H1 (cell line): ENCODE results near the gene AKT1. TPM values are rescaled to one million over a fixed set of nuclear protein-coding genes. Genes with fewer than 3 reads are reported as not detected.

Source experiments
- CTCF ChIA-PET: fragments of 300-600 bp; sonication (Branson Sonifier 250); formaldehyde crosslinking; loops from one replicate; lab custom pipeline; 2021; ENCODE audit not compliant: partially characterized antibody; lab: Charles Lee
- POLR2A ChIA-PET: fragments of 300-600 bp; sonication (Branson Sonifier 250); formaldehyde crosslinking; loops from one replicate; lab custom pipeline; 2021; ENCODE audit warnings: inconsistent platforms; ENCODE audit not compliant: partially characterized antibody; lab: Charles Lee
- DNase-seq, 2 experiments: peaks; one replicate each; pipeline versions ENCODE4 v3.0.0 to v3.0.0-alpha.2; 2010 to 2022; ENCODE audit warnings: low spot score in 2 of 2, low read depth in 1 of 2, mixed read lengths in 1 of 2
- FAIRE-seq: peaks from 2 replicates; lab custom pipeline; 2011; peaks lifted over from hg19 to GRCh38; lab: Jason Lieb, UNC
- H2AFZ ChIP-seq: 2 replicates; pipeline ENCODE4 v1.8.1; 2012; ENCODE audit warnings: low read length, inconsistent platforms
- H2AK5ac ChIP-seq: 2 replicates; pipeline ENCODE4 v1.6.1; 2013; ENCODE audit warnings: low read depth, low read length
- H2BK120ac ChIP-seq: replicated peaks from 2 replicates; pipeline ENCODE3; 2013; ENCODE audit warnings: low read depth, low read length, inconsistent platforms
- H2BK12ac ChIP-seq: 2 replicates; pipeline ENCODE4 v1.6.1; 2013; ENCODE audit warnings: low read depth, low read length
- H2BK15ac ChIP-seq: 2 replicates; pipeline ENCODE4 v1.6.1; 2013; ENCODE audit warnings: low read length
- H2BK20ac ChIP-seq: 2 replicates; pipeline ENCODE4 v1.6.1; 2013; ENCODE audit warnings: low read length
- H2BK5ac ChIP-seq: 2 replicates; pipeline ENCODE4 v1.6.1; 2013; ENCODE audit warnings: low read depth, low read length
- H3K14ac ChIP-seq: 2 replicates; pipeline ENCODE4 v1.6.1; 2013; ENCODE audit warnings: inconsistent platforms; ENCODE audit not compliant: insufficient read length
- H3K18ac ChIP-seq: 2 replicates; pipeline ENCODE4 v1.6.1; 2013; ENCODE audit warnings: low read length; ENCODE audit errors: extremely low read depth
- H3K23ac ChIP-seq: 2 replicates; pipeline ENCODE4 v1.6.1; 2013; ENCODE audit warnings: inconsistent platforms; ENCODE audit not compliant: insufficient read length
- H3K23me2 ChIP-seq: 2 replicates; pipeline ENCODE4 v1.6.1; 2013; ENCODE audit warnings: low read depth, low read length
- H3K27ac ChIP-seq: 2 replicates; pipeline ENCODE4 v1.6.1; 2011; ENCODE audit warnings: low read depth, low read length, inconsistent platforms
- H3K27me3 ChIP-seq, 4 experiments: replicated peaks in 1 of 4; 1 replicate in 1 of 4; 2 replicates in 3 of 4; pipeline versions ENCODE4 v1.6.1 to v1.8.1; 2011 to 2013; ENCODE audit warnings: low read length in 3 of 4, mild to moderate bottlenecking in 3 of 4, inconsistent platforms in 2 of 4, mixed read lengths in 2 of 4, moderate library complexity in 1 of 4; ENCODE audit not compliant: control insufficient read depth in 3 of 4, insufficient read depth in 3 of 4; ENCODE audit errors: extremely low read depth in 1 of 4
- H3K36me3 ChIP-seq, 4 experiments: 2 replicates each; pipeline versions ENCODE4 v1.6.1 to v1.8.1; 2011 to 2013; ENCODE audit warnings: mild to moderate bottlenecking in 4 of 4, low read length in 3 of 4, moderate library complexity in 2 of 4, control low read depth in 1 of 4, inconsistent platforms in 1 of 4; ENCODE audit not compliant: insufficient read depth in 4 of 4, control insufficient read depth in 2 of 4
- H3K4ac ChIP-seq: replicated peaks from 2 replicates; pipeline ENCODE3; 2013; ENCODE audit warnings: low read length, low read depth, mixed read lengths, inconsistent platforms; ENCODE audit not compliant: insufficient read length
- H3K4me1 ChIP-seq, 4 experiments: replicated peaks in 1 of 4; 1 replicate in 1 of 4; 2 replicates in 3 of 4; pipeline versions ENCODE4 v1.6.1 to v1.8.1; 2011 to 2013; ENCODE audit warnings: low read length in 3 of 4, inconsistent platforms in 2 of 4, mixed read lengths in 1 of 4; ENCODE audit not compliant: insufficient read depth in 4 of 4, control insufficient read depth in 3 of 4
- H3K4me2 ChIP-seq, 2 experiments: 2 replicates each; pipeline versions ENCODE4 v1.6.1 to v1.8.1; 2011 to 2013; ENCODE audit warnings: low read depth in 2 of 2, low read length in 2 of 2, control low read depth in 1 of 2, inconsistent platforms in 1 of 2, mild to moderate bottlenecking in 1 of 2; ENCODE audit not compliant: insufficient read depth in 1 of 2
- H3K4me3 ChIP-seq, 4 experiments: fragments of 200-600, 300-600 bp in 1 of 4; sonication (generic), shearing (Covaris generic), sonication (Bioruptor Twin) in 1 of 4; 2 replicates each; pipeline versions ENCODE4 v1.5.1 to v1.8.1; 2011 to 2016; ENCODE audit warnings: low read length in 4 of 4, low read depth in 3 of 4, control low read depth in 2 of 4, inconsistent platforms in 2 of 4, mild to moderate bottlenecking in 2 of 4, mixed read lengths in 1 of 4, moderate library complexity in 1 of 4; ENCODE audit not compliant: insufficient read depth in 2 of 4; ENCODE audit errors: extremely low read depth in 1 of 4
- H3K56ac ChIP-seq: replicated peaks from 2 replicates; pipeline ENCODE3; 2013; ENCODE audit warnings: low read depth, mild to moderate bottlenecking, mixed read lengths, low read length, inconsistent platforms; ENCODE audit not compliant: insufficient read length
- H3K79me1 ChIP-seq: 2 replicates; pipeline ENCODE4 v1.6.1; 2013; ENCODE audit warnings: low read depth, low read length, control low read depth
- H3K79me2 ChIP-seq, 2 experiments: 2 replicates each; pipeline versions ENCODE4 v1.6.1 to v1.8.1; 2012 to 2013; ENCODE audit warnings: low read length in 2 of 2, mild to moderate bottlenecking in 2 of 2, inconsistent platforms in 1 of 2; ENCODE audit not compliant: insufficient read depth in 2 of 2, control insufficient read depth in 1 of 2
- H3K9ac ChIP-seq, 4 experiments: replicated peaks in 1 of 4; 1 replicate in 1 of 4; 2 replicates in 3 of 4; pipeline versions ENCODE4 v1.6.1 to v1.8.1; 2011 to 2013; ENCODE audit warnings: low read depth in 3 of 4, low read length in 3 of 4, control low read depth in 2 of 4, mild to moderate bottlenecking in 2 of 4, moderate library complexity in 2 of 4, inconsistent platforms in 1 of 4; ENCODE audit errors: extremely low read depth in 1 of 4
- H3K9me3 ChIP-seq, 2 experiments: 2 replicates each; pipeline versions ENCODE4 v1.6.1 to v1.8.1; 2012 to 2013; ENCODE audit warnings: mild to moderate bottlenecking in 2 of 2, moderate library complexity in 2 of 2, control low read depth in 1 of 2, inconsistent platforms in 1 of 2, low read depth in 1 of 2, low read length in 1 of 2, mixed read lengths in 1 of 2; ENCODE audit not compliant: insufficient read depth in 2 of 2
- H4K20me1 ChIP-seq, 2 experiments: replicated peaks in 1 of 2; 2 replicates each; pipeline versions ENCODE3 to v1.8.1; 2011 to 2013; ENCODE audit warnings: inconsistent platforms in 2 of 2, low read length in 2 of 2, mild to moderate bottlenecking in 1 of 2; ENCODE audit not compliant: insufficient read depth in 2 of 2, control insufficient read depth in 1 of 2
- H4K5ac ChIP-seq: 2 replicates; pipeline ENCODE4 v1.6.1; 2013; ENCODE audit warnings: low read length, low read depth, mixed read lengths, inconsistent platforms; ENCODE audit not compliant: insufficient read length
- H4K8ac ChIP-seq: 2 replicates; pipeline ENCODE4 v1.8.0; 2013; ENCODE audit warnings: mild to moderate bottlenecking, moderate library complexity, low read length, inconsistent platforms; ENCODE audit not compliant: insufficient read depth; ENCODE audit errors: extremely low read depth
- H4K91ac ChIP-seq: replicated peaks from 2 replicates; pipeline ENCODE3; 2013; ENCODE audit warnings: low read length, mixed read lengths, inconsistent platforms; ENCODE audit not compliant: insufficient read length
- CHD1 ChIP-seq: IDR thresholded peaks from 2 replicates; pipeline ENCODE4 v1.6.1; 2012; ENCODE audit warnings: low read depth, low read length, improper control_type of control experiment
- EGR1 ChIP-seq: IDR thresholded peaks from 2 replicates; pipeline ENCODE4 v1.6.1; 2011; ENCODE audit warnings: low read depth, low read length, borderline replicate concordance
- NRF1 ChIP-seq: IDR thresholded peaks from 2 replicates; pipeline ENCODE4 v1.6.1; 2011; ENCODE audit warnings: mild to moderate bottlenecking, low read depth, low read length, improper control_type of control experiment
- POU5F1 ChIP-seq: IDR thresholded peaks from 2 replicates; pipeline ENCODE4 v1.6.1; 2011; ENCODE audit warnings: low read depth, mild to moderate bottlenecking, low read length, moderate library complexity
- SP4 ChIP-seq: IDR thresholded peaks from 2 replicates; pipeline ENCODE4 v1.6.1; 2012; ENCODE audit warnings: low read length, inconsistent platforms
- TBP ChIP-seq: IDR thresholded peaks from 2 replicates; pipeline ENCODE4 v1.6.1; 2011; ENCODE audit warnings: low read depth, low read length, improper control_type of control experiment
- WGBS, 2 experiments: shearing (Covaris generic) in 1 of 2; methylation state at CpG; one replicate each; pipeline versions ENCODE4 v1.1.6 to v1.1.7; 2013 to 2015; ENCODE audit warnings: low lambda C conversion rate in 2 of 2, mixed read lengths in 2 of 2, inconsistent platforms in 1 of 2, low coverage in 1 of 2, missing lambda C conversion rate in 1 of 2; ENCODE audit not compliant: insufficient replicate concordance in 2 of 2, insufficient coverage in 1 of 2, insufficient read length in 1 of 2; ENCODE audit errors: extremely low coverage in 1 of 2, missing lambda C conversion rate in 1 of 2; 5-methylcytosine and 5-hydroxymethylcytosine counted together
- polyA plus RNA-seq, 7 experiments: library from polyadenylated mRNA; depleted of rRNA in 3 of 7; stranded (reverse) in 5 of 7; unstranded in 2 of 7; fragments of >200 nt in 5 of 7; fragments of 200-250 nt in 2 of 7; gene quantifications; 1 replicate in 5 of 7; 2 replicates in 1 of 7; 4 replicates in 1 of 7; pipeline versions ENCODE4 v1.2.1 to v1.2.3, GENCODE V29; 2011 to 2013; ENCODE audit warnings: missing spikeins in 2 of 7, mixed read lengths in 2 of 7
- total RNA-seq: library from RNA; stranded (reverse); fragmentation: NEBNext Ultra II Directional; extraction: Animal tissue kit (Norgen Biotek cat#: 25700); gene quantifications from 2 replicates; pipeline ENCODE4 v1.2.1, GENCODE V29; 2021

AKT1 gene
- total and polyA plus RNA-seq, 2 of the 8 experiments (the other 6 are each of a cell fraction or from before 2014, with no cell fraction given): 68.1 to 71.5 TPM

DNA sequence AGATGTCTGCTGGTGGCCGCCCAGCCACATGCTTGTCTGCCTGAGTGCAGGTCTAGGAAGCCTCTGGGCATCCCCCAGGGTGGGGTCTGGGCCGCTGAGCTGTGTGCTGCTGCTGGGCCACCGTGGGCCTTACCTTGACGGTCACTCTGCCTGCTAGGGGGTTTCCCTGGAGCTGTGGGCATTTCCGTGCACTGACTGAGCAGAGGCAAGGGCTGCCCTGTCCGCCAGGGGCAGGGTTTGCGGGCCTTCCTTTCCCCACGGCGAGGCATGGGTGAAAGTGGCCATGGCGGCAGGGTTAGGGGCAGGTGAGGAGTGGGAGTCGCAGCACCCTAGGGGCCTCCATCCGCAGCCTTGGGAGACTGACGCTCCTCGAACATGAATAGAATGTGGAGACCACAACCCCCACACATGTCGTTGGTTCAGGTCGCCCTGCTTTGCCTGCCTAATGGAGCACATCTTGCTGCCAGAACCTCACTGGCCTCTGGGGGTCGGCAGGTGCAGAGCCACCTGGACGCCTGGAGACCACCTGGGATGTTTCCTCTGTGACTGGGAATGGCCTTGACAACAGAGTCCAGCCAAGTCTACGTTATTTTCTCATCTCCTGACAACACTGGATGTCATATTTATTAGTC lies 7.8 kb upstream of the AKT1 start:
- Histone ChIP-seq H2BK12ac (no peak overlapping the region), H3K79me1 (no peaks in the 10 kb centered on the region), H2AFZ (no peak overlapping the region), H3K4me3 (no peak overlapping the region), H3K14ac (no peak overlapping the region), H3K23ac (no peak overlapping the region), H2BK20ac (no peak overlapping the region), H3K56ac (no peak overlapping the region), H2BK120ac (no peak overlapping the region), H3K79me2 (no peaks in the 10 kb centered on the region), H3K9me3 (no peaks in the 10 kb centered on the region), H4K20me1 (peaks cover 3 to 13% of the 10 kb centered on the region in 2 experiments), H4K5ac (no peak overlapping the region), H3K4me2 (no peak overlapping the region), H3K36me3 (no peaks in the 10 kb centered on the region), H3K4ac (no peak overlapping the region), H2AK5ac (no peak overlapping the region), H2BK5ac (no peak overlapping the region), H3K27me3 (peaks cover 16 to 44% (median 33%) of the 10 kb centered on the region in 4 experiments), H3K23me2 (peaks cover 17% of the 10 kb centered on the region), H3K9ac (no peak overlapping the region), H2BK15ac (no peak overlapping the region), H3K4me1 (peaks cover 0 to 9% (median 6%) of the 10 kb centered on the region in 4 experiments; a peak in 5 of 7 replicates), H4K8ac (no peak overlapping the region), H4K91ac (no peak overlapping the region), H3K18ac (no peak overlapping the region), H3K27ac (no peak overlapping the region)
- DNase-seq (no peak), FAIRE-seq (no peak)
- WGBS, 2 experiments: 84% methylated on average over 17 of the region's 19 CpGs; no CpG with 5 or more reads in 1 of the 2 experiments
- TF ChIP-seq POU5F1 (no peak), SP4 (no peak), CHD1 (no peak), TBP (no peak), EGR1 (no peak), NRF1 (no peak)
- ChIA-PET CTCF (interaction anchor here (0.8 to 3.0 kb wide), 4 partner anchors 17 to 78 kb away, joined by 3 to 17 read pairs (median 8); no protein-coding TSS in a partner anchor), POLR2A (interaction anchor here (0.9 to 1.4 kb wide), 3 partner anchors 14 to 50 kb away, joined by 3 to 5 read pairs (median 3); no protein-coding TSS in a partner anchor)
